Coronary artery (tissue), 2 donors: ENCODE data around the gene C6orf89.
A peak's percentile ranks its signal among the peaks of the same experiment; 100 is the strongest.

Source experiments
- DNase-seq: peaks from one replicate; pipeline ENCODE4 v3.0.0-alpha.2; 2017; ENCODE audit warnings: low spot score
- H3K27ac ChIP-seq, 2 donors: fragments of 200-600 bp; sonication (generic); one replicate each; pipeline ENCODE4 v1.5.1; 2016 to 2019
- H3K4me3 ChIP-seq: fragments of 200-600 bp; sonication (generic); 2 replicates; pipeline ENCODE4 v1.5.1; 2016; ENCODE audit warnings: mild to moderate bottlenecking, moderate library complexity
- TF ChIP-seq, protein P1 (sequence below): fragments of 200-600 bp; sonication (generic); IDR thresholded peaks from one replicate; pipeline ENCODE4 v1.5.1; 2019; ENCODE audit warnings: antibody characterized with exemption

C6orf89 gene

DNA sequence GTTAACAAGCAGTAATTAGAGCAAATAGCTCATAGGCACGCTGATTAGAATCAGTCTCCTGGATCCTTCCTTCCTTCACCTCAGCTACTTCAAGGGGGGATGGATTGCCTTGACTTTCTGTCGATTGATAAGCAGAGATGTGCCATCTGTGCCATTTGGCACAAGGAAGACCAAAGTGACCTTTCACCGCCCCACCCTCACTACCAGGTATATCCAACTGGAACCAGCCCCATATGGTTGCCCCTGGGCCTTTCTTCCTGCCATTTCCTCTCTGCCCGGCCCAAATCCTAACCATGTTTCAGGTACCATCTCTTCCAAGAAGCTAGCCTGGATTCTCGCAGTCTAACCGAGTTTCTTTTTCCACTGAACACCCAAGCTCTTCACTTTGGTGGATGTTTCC lies 37.8 kb upstream of the C6orf89 start:
- no peak for DNase-seq
- TF ChIP-seq, protein P1, sequence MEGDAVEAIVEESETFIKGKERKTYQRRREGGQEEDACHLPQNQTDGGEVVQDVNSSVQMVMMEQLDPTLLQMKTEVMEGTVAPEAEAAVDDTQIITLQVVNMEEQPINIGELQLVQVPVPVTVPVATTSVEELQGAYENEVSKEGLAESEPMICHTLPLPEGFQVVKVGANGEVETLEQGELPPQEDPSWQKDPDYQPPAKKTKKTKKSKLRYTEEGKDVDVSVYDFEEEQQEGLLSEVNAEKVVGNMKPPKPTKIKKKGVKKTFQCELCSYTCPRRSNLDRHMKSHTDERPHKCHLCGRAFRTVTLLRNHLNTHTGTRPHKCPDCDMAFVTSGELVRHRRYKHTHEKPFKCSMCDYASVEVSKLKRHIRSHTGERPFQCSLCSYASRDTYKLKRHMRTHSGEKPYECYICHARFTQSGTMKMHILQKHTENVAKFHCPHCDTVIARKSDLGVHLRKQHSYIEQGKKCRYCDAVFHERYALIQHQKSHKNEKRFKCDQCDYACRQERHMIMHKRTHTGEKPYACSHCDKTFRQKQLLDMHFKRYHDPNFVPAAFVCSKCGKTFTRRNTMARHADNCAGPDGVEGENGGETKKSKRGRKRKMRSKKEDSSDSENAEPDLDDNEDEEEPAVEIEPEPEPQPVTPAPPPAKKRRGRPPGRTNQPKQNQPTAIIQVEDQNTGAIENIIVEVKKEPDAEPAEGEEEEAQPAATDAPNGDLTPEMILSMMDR: no peak
- no peak overlapping the region for H3K4me3 ChIP-seq
- H3K27ac ChIP-seq: no peak overlapping the region

DNA sequence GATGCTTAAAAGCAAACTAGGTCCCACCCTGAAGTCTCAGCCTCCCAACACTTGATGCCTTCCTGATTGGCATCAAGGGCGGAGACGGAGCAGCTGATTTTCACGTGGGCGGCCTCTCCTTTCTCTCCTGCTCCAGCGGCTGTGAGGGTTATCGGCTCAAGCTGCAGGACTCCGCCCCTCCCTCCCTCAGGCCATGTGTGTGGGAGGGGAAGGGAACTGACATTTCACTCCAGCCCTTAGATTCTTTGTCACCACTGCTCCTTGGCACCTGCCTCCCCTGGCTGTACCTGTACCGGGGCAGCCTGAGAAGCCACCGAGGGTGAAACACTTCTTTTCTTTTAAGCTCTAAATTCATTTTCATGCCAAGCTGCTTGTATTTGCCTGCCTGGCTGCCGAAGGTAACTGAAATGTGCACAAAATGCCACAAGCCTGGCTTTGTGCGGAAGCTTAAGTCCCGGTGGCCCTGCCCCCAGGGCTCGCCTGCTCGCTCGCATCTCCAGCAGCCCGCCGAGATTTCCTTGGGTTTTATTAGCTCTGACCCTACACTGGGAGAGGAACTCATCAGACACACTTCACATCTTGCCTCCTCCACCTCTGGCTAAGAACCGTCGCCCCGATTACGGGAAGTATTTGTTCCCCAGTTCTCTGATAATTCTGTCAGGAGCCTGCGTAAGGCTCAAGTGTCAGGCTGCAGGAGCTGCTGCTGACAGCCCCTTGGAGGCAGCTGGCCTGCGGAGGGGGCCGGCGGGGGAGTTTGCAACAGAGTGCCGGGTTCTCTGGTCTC lies 36.9 kb upstream of the C6orf89 start:
- DNase-seq: no peak
- H3K4me3 ChIP-seq: peak overlapping the region; percentile 42
- TF ChIP-seq, protein P1: no peak
- H3K27ac ChIP-seq: peak overlapping the region in 1 of 2 donors; percentile 31

DNA sequence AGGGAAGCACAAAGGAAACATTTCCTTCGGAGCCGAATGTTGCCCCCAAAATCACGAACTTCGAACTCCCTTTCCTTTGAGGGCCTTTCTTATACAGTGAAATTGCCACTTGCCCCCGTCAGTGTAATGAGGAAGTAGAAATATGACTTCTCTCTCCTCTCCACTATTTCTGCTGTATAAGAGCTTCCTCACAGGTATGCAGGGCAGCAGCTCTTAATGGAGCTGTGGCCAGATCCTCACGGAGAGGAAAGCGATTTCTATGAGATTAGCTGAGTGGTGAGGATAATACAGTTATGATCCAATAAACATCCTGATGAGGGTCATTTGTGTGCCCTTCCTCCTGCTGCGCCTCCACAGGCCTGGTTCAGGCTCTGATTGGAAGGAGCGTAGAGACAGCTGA lies 35.7 kb upstream of the C6orf89 start:
- Histone ChIP-seq H3K4me3 (no peak overlapping the region), H3K27ac (no peak overlapping the region)
- TF ChIP-seq, protein P1: no peak
- DNase-seq: no peak

DNA sequence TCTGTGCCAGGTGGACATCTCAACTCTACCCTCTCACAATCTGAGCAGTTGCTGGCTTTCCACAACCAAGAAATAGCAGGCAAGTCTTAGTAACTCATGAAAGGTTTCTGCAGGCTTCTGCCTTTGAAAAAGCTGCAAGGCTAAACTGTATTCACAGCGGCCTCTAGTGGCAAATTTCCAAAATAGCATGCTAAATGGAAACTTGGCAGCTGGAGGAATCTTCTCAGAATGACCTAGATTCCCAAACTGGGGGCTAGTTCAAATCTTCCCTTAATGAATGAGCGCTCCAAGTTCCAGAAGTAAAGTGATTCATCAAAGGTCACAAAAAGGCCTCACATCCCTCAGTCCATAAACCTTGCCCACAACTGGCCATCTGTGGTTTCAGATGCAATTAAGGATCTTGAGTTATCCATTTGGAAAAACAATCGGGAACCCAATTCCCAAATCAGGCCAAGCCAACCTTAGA lies 34.6 kb upstream of the C6orf89 start:
- H3K27ac ChIP-seq: peak overlapping the region in 1 of 2 donors; percentile 13
- DNase-seq: no peak
- no peak overlapping the region for H3K4me3 ChIP-seq
- TF ChIP-seq, protein P1: no peak

DNA sequence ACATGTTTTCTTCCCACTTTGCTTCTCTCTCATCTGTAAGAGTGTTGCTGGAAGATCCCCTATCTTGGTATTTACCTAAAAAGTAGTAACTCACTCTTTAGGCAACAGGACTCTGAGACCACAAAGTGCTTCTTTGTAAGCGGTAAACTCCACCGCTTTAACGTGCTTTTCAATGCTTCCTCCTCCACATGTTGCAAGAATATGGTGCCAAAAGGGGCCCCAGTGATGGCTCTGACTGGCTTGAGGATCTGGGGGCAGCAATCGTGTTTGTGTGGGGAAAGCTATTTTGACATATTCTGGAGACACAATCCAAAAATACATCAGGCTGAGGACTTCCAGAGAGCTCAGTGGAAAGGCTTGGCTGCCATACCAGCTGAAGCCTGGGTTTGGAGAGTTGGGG lies 34.1 kb upstream of the C6orf89 start:
- Histone ChIP-seq H3K4me3 (no peak overlapping the region), H3K27ac (peak overlapping the region; percentile 13 to 42)
- no peak for DNase-seq
- TF ChIP-seq, protein P1: no peak

DNA sequence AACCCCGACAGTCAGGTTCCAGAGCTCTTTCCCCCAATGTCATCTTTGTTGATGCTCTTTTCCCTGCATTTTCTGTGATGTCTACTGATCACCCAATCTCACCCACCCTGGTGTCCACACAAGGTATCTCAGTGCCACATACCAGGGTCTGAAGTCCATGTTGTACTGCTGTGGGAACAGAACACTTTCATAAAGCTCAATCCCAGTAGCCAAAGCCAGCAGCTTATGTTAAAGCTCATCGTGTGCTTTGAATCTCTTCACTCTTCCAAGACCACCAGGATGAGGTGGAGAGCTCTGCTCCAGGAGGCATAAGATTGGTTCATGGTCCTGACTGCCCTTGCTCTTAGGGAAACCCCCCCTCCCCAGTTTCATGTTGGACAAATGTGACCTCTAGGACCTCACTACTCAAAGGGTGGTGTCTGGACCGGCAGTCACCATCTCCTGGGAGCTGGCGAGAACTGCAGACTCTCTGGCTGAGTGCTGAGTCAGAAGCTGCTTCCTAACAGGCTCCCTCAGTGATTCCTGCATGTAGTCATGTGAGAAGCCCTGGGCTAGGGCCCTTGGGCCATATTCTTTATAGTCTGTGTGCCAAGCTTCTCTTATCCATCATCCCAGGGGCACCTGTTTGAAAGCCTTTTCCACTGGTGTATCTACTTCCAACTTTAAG lies 33.1 kb upstream of the C6orf89 start:
- TF ChIP-seq, protein P1: no peak
- Histone ChIP-seq H3K4me3 (no peak overlapping the region), H3K27ac (peak overlapping the region; percentile 29 to 42)
- no peak for DNase-seq
